ENCODE measurements around the gene MC1R. TPM values are rescaled to one million over a fixed set of nuclear protein-coding genes. Genes with fewer than 3 reads are reported as not detected.

The MC1R gene
- total RNA-seq, 1 experiment from 2014 or later: 13.4 TPM

DNA sequence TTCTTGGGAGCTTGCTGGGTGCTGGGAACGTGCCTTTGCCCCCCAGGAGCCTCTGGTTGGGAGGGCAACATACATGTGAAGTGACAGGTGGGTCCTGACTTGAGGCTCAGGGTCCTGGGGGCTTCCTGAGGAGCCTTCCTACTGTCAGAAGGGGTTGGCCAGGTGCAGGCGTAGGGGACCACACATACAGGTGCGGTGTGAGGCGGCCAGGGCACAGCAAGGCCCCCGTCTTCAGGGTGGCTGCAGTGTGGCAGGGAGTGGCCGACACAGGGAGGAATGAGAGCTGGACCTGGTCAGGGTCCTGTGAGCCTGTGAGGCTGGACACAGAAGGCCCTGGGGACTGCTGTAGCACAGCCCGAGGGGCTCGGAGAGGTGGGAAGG lies 34.6 kb upstream of the MC1R start:
- no TSS peak for BruUV-seq (replicated peaks)
- DNase-seq (ENCODE audit: low spot score): no peak
- POLR2A ChIA-PET (ENCODE audit: low non-redundant PET): no interaction called here
- H3K4me3 ChIP-seq (ENCODE audit: low read depth, low read length, poor library complexity, severe bottlenecking): no peak overlapping the region
- H3K27ac ChIP-seq (ENCODE audit: low read depth, low read length, poor library complexity, severe bottlenecking): no peak overlapping the region
- no peaks in the 10 kb centered on the region for H3K27me3 ChIP-seq (replicated peaks; ENCODE audit: insufficient read depth, low read depth, low read length, poor library complexity)
- intact Hi-C loops (cut with micrococcal nuclease; ENCODE audit: unreplicated experiment): no loop called here
- TF ChIP-seq, protein P1, sequence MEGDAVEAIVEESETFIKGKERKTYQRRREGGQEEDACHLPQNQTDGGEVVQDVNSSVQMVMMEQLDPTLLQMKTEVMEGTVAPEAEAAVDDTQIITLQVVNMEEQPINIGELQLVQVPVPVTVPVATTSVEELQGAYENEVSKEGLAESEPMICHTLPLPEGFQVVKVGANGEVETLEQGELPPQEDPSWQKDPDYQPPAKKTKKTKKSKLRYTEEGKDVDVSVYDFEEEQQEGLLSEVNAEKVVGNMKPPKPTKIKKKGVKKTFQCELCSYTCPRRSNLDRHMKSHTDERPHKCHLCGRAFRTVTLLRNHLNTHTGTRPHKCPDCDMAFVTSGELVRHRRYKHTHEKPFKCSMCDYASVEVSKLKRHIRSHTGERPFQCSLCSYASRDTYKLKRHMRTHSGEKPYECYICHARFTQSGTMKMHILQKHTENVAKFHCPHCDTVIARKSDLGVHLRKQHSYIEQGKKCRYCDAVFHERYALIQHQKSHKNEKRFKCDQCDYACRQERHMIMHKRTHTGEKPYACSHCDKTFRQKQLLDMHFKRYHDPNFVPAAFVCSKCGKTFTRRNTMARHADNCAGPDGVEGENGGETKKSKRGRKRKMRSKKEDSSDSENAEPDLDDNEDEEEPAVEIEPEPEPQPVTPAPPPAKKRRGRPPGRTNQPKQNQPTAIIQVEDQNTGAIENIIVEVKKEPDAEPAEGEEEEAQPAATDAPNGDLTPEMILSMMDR (conservative IDR thresholded peaks at IDR 0.05; ENCODE audit: low read depth, low read length): no peak
- no peak for TF ChIP-seq EZH2 (IDR thresholded peaks at IDR 0.05; ENCODE audit: borderline replicate concordance, low read depth, low read length, poor library complexity, severe bottlenecking)
- no peaks in the 10 kb centered on the region for H3K9me3 ChIP-seq (ENCODE audit: low read depth, low read length, poor library complexity, severe bottlenecking)
- peaks cover 61% of the 10 kb centered on the region for H3K36me3 ChIP-seq (ENCODE audit: insufficient read depth, low read length, poor library complexity, severe bottlenecking)
- H3K4me1 ChIP-seq (ENCODE audit: insufficient read depth, low read length, poor library complexity, severe bottlenecking): no peaks in the 10 kb centered on the region
- CTCF ChIA-PET: no interaction called here

DNA sequence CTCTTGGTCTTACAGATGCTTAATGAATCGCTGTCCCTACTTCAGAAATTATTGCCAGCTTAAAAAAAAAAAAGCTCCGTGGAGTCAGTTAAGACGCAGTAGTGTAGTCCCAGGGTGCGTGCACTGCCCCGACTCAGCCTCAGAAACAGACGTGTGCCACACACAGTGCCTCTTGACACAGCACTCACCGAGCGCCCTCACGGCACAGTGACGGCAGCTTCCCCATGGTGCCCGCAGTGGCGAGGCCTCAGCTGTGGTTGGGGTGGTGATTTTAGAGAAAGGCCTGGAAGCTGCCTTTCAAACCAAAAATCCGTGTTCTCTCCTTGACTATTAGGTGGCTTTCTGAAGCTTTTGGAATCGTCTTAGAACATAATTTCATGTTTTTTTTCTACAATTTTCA lies 31.4 kb upstream of the MC1R start:
- BruUV-seq (replicated peaks): no TSS peak
- intact Hi-C loops (cut with micrococcal nuclease; ENCODE audit: unreplicated experiment): no loop called here
- Histone ChIP-seq H3K4me3 (ENCODE audit: low read depth, low read length, poor library complexity, severe bottlenecking) (no peak overlapping the region), H3K36me3 (ENCODE audit: insufficient read depth, low read length, poor library complexity, severe bottlenecking) (peaks cover 75% of the 10 kb centered on the region), H3K27ac (ENCODE audit: low read depth, low read length, poor library complexity, severe bottlenecking) (no peak overlapping the region), H3K4me1 (ENCODE audit: insufficient read depth, low read length, poor library complexity, severe bottlenecking) (no peaks in the 10 kb centered on the region), H3K9me3 (ENCODE audit: low read depth, low read length, poor library complexity, severe bottlenecking) (no peaks in the 10 kb centered on the region), H3K27me3 (replicated peaks; ENCODE audit: insufficient read depth, low read depth, low read length, poor library complexity) (no peaks in the 10 kb centered on the region)
- DNase-seq (ENCODE audit: low spot score): no peak
- ChIA-PET POLR2A (ENCODE audit: low non-redundant PET) (no interaction called here), CTCF (no interaction called here)
- TF ChIP-seq, protein P1 (conservative IDR thresholded peaks at IDR 0.05; ENCODE audit: low read depth, low read length): no peak
- no peak for TF ChIP-seq EZH2 (IDR thresholded peaks at IDR 0.05; ENCODE audit: borderline replicate concordance, low read depth, low read length, poor library complexity, severe bottlenecking)

DNA sequence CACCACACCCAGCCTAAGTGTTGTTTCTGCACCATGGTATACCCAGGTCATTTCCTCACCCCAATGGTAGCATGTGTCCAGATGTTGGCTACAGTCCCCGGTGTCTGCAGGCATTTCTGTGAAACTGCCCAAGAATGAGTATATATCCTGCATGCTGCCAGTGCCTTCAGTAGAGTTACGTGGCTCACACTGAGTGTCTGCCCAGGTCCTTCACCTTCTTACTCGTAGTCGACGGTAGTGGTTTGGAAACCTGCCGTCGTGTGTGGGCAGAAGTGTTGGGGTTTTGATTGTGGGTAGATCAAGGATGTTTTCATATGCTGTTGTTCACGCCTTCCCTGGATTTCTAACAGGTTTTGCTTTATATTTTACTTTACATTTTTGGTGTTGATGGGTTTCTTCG lies 28.5 kb upstream of the MC1R start:
- H3K36me3 ChIP-seq (ENCODE audit: insufficient read depth, low read length, poor library complexity, severe bottlenecking): peaks cover 70% of the 10 kb centered on the region
- DNase-seq (ENCODE audit: low spot score): no peak
- H3K9me3 ChIP-seq (ENCODE audit: low read depth, low read length, poor library complexity, severe bottlenecking): no peaks in the 10 kb centered on the region
- no peak overlapping the region for H3K4me3 ChIP-seq (ENCODE audit: low read depth, low read length, poor library complexity, severe bottlenecking)
- no peaks in the 10 kb centered on the region for H3K4me1 ChIP-seq (ENCODE audit: insufficient read depth, low read length, poor library complexity, severe bottlenecking)
- ChIA-PET POLR2A (ENCODE audit: low non-redundant PET) (no interaction called here), CTCF (no interaction called here)
- H3K27ac ChIP-seq (ENCODE audit: low read depth, low read length, poor library complexity, severe bottlenecking): no peak overlapping the region
- TF ChIP-seq EZH2 (IDR thresholded peaks at IDR 0.05; ENCODE audit: borderline replicate concordance, low read depth, low read length, poor library complexity, severe bottlenecking): no peak
- TF ChIP-seq, protein P1 (conservative IDR thresholded peaks at IDR 0.05; ENCODE audit: low read depth, low read length): no peak
- intact Hi-C loops (cut with micrococcal nuclease; ENCODE audit: unreplicated experiment): no loop called here
- H3K27me3 ChIP-seq (replicated peaks; ENCODE audit: insufficient read depth, low read depth, low read length, poor library complexity): no peaks in the 10 kb centered on the region
- BruUV-seq (replicated peaks): no TSS peak
